Lower leg skin (tissue), 4 donors: ENCODE results near the gene ABCF2. TPM values are rescaled to one million over a fixed set of nuclear protein-coding genes. Genes with fewer than 3 reads are reported as not detected.

Source experiments
- DNase-seq, 2 donors: peaks; one replicate each; pipeline ENCODE4 v3.0.0-alpha.2; 2019; ENCODE audit warnings: low spot score in 2 of 2
- H3K4me3 ChIP-seq: fragments of 200-600 bp; sonication (generic); 2 replicates; pipeline ENCODE4 v1.5.1; 2017; ENCODE audit warnings: mild to moderate bottlenecking, low read depth; ENCODE audit not compliant: poor library complexity, severe bottlenecking
- POLR2A ChIP-seq, 2 donors: fragments of 450-650 bp; IDR thresholded peaks; one replicate each; pipeline ENCODE4 v1.6.1; 2016 to 2017; ENCODE audit warnings: antibody characterized with exemption in 2 of 2, mild to moderate bottlenecking in 1 of 2, moderate library complexity in 1 of 2
- WGBS, 2 donors: methylation state at CpG; one replicate each; pipeline ENCODE4 v1.1.5; 2018; 5-methylcytosine and 5-hydroxymethylcytosine counted together
- intact Hi-C: fragments of 100-400 bp; cut with DNase I; formaldehyde crosslinking; loops from one replicate; pipeline ENCODE4 v1.15.0; 2023; ENCODE audit warnings: low total_unique reads
- total RNA-seq, 4 donors: library from RNA; depleted of rRNA; stranded (reverse); fragments of >200 nt; gene quantifications; one replicate each; pipeline ENCODE4 v1.1.0, GENCODE V29; 2016
- TF ChIP-seq, protein P1 (sequence below), 3 donors: fragments of 450-650 bp; IDR thresholded peaks; one replicate each; pipeline ENCODE4 v1.5.1; 2016; ENCODE audit warnings: antibody characterized with exemption in 3 of 3, mild to moderate bottlenecking in 3 of 3, moderate library complexity in 2 of 3

Gene ABCF2
- total RNA-seq, 4 donors from 2014 or later: 16.4 to 267 (median 29.1) TPM

DNA sequence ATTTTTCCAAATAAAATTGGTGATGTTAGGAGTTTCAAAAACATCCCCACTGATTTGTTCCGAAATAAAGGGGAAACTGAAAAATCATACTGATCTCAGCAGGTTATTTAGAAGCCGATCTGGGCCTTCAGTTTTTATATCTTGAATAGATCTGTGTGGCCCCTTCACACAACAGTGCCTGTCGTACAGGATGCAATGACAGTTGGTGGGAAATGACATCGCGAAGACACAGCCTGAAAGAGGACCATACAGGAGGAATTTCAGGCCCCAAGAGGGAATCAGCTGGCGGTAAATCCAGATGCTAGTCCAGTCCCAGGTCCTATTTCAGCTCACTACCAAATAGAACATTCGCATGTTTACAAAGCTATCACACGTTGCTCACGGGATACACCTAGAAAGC lies 19.7 kb downstream of the ABCF2 start:
- WGBS, 2 donors: 60 to 68% methylated on average over 9 of the region's 9 CpGs
- intact Hi-C loops: no loop called here
- no peak for DNase-seq
- no peak overlapping the region for H3K4me3 ChIP-seq
- TF ChIP-seq, protein P1, sequence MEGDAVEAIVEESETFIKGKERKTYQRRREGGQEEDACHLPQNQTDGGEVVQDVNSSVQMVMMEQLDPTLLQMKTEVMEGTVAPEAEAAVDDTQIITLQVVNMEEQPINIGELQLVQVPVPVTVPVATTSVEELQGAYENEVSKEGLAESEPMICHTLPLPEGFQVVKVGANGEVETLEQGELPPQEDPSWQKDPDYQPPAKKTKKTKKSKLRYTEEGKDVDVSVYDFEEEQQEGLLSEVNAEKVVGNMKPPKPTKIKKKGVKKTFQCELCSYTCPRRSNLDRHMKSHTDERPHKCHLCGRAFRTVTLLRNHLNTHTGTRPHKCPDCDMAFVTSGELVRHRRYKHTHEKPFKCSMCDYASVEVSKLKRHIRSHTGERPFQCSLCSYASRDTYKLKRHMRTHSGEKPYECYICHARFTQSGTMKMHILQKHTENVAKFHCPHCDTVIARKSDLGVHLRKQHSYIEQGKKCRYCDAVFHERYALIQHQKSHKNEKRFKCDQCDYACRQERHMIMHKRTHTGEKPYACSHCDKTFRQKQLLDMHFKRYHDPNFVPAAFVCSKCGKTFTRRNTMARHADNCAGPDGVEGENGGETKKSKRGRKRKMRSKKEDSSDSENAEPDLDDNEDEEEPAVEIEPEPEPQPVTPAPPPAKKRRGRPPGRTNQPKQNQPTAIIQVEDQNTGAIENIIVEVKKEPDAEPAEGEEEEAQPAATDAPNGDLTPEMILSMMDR (IDR thresholded peaks at IDR 0.05): no peak
- TF ChIP-seq POLR2A (IDR thresholded peaks at IDR 0.05): no peak

DNA sequence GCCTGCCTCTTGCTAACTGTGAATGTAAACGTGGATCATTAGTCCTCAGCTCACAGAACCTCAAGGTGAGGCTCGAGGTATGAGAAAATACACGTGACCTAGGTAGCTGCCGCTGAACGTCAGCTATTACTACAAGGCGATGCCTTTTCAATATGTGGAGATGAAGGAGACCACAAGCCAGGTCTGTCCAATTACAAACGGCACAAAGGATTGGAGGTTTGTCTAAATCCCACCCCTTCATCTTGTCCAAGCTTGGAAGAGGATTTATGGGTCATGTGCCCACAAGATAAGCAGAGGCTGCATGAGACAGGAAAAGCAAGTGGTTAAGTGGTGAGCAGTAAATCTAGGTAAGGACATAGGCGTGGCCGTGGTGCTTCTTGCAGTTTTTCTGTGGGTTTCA lies 20.1 kb downstream of the ABCF2 start:
- intact Hi-C loops: no loop called here
- WGBS, 2 donors: 50 to 53% methylated on average over 9 of the region's 9 CpGs
- H3K4me3 ChIP-seq: no peak overlapping the region
- no peak for DNase-seq
- TF ChIP-seq, protein P1 (IDR thresholded peaks at IDR 0.05): no peak
- no peak for TF ChIP-seq POLR2A (IDR thresholded peaks at IDR 0.05)

DNA sequence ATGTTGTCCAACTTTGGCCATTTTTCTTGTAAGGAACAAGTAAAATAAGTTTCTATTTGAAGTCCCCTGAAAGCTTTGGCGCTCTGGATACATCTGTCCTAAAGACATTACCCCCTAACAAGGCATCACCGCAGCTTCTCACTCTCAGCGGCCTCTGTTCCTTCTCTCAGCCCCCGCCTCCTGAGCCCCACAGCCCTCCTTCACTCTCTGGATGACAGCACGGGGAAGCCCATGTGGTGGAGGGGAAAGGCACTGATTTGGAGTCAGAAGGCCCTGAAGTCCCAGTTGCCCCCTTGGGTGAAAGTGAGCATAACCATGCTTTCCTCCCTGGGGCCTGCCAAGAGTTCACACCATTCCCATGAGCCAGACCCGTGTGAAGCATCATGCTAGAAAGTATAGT lies 21.3 kb downstream of the ABCF2 start:
- TF ChIP-seq POLR2A (IDR thresholded peaks at IDR 0.05): no peak
- TF ChIP-seq, protein P1 (IDR thresholded peaks at IDR 0.05): no peak
- 66 to 68% methylated on average over 6 of the region's 6 CpGs for WGBS, 2 donors
- no peak overlapping the region for H3K4me3 ChIP-seq
- DNase-seq: no peak
- intact Hi-C loops: no loop called here

DNA sequence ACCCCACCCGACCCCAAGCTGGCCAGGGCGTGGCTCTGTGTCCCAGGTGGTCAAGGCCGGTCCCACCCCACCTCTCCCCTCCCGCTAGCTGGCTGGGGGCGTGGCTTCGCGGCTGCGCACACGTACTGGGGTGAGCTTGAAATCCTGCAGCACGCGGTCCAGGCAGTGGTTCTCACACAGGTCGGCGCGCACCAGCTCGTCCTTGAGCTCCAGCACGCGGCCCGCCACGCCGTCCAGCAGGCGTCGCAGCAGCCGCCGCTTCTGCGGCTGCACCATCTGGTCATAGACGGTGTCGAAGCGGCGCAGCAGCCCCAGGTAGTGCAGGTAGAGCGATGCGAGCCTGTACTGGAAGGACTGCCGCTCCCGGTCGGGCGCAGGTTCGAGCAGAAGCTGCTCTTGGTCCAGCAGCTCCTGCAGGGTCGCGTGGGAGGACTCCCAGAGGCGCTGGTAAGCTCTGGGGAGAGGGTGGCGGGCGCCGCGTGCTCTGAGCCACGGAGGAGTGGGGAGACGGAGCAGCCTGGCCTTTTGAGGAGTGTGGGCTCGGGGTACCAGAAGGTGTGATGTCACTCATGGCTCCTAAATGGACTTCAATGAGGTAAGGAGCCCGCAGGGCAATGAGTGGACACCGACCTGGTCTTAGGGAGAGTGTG lies 22.5 kb downstream of the ABCF2 start:
- no peak overlapping the region for H3K4me3 ChIP-seq
- no peak for TF ChIP-seq POLR2A (IDR thresholded peaks at IDR 0.05)
- TF ChIP-seq, protein P1 (IDR thresholded peaks at IDR 0.05): no peak
- intact Hi-C loops: no loop called here
- WGBS, 2 donors: 75 to 76% methylated on average over 19 to 39 of the region's 48 CpGs
- DNase-seq: no peak

DNA sequence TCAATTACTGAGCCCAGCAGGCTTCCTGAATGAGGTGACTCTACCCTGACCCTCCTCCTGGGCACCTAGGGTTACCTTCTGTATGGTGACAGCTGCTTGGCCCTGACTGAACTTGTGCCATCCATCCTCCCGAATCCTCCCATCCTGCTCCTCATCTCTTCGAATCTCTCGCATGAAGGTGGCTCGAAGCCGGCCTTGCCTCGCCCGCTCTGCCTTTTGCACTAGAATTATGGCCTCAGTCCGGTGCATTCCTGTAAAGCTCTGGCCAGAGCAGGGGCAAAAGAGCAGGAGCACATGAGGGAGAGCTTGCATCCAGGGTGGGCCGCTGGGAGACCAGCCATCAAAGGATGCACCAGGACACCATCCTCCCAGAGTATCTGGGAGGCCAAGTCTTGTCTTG lies 24.2 kb downstream of the ABCF2 start:
- 94 to 96% methylated on average over 9 of the region's 9 CpGs for WGBS, 2 donors
- intact Hi-C loops: no loop called here
- no peak for DNase-seq
- TF ChIP-seq, protein P1 (IDR thresholded peaks at IDR 0.05): no peak
- no peak for TF ChIP-seq POLR2A (IDR thresholded peaks at IDR 0.05)
- no peak overlapping the region for H3K4me3 ChIP-seq

DNA sequence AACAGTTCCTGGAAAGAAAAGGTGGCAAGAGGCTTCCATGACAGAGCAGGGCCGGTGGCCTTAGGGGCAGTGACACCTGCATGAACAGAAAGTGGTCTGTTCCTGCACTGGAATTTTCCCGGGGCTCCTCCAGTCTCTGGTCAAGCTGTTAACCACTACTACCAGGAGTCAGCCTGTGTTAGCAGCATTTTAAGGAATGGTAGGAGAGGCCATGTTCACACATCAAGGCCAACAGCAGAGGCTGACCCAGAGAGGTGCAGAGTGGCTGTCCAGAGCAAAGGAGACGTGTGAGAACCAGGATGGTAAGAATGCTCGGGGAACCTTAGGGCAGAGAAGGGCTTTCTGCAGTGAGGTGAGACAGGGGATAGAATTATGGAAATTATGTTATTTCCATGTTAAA lies 25.3 kb downstream of the ABCF2 start:
- 78% methylated on average over 4 of the region's 4 CpGs for WGBS, 2 donors
- DNase-seq: no peak
- intact Hi-C loops: no loop called here
- H3K4me3 ChIP-seq: no peak overlapping the region
- TF ChIP-seq POLR2A (IDR thresholded peaks at IDR 0.05): no peak
- TF ChIP-seq, protein P1 (IDR thresholded peaks at IDR 0.05): no peak
